ENCODE results near the gene LRP1. TPM values are rescaled to one million over a fixed set of nuclear protein-coding genes. Genes with fewer than 3 reads are reported as not detected.

The LRP1 gene
- total RNA-seq, 1 experiment from 2014 or later = 14.7 TPM

DNA sequence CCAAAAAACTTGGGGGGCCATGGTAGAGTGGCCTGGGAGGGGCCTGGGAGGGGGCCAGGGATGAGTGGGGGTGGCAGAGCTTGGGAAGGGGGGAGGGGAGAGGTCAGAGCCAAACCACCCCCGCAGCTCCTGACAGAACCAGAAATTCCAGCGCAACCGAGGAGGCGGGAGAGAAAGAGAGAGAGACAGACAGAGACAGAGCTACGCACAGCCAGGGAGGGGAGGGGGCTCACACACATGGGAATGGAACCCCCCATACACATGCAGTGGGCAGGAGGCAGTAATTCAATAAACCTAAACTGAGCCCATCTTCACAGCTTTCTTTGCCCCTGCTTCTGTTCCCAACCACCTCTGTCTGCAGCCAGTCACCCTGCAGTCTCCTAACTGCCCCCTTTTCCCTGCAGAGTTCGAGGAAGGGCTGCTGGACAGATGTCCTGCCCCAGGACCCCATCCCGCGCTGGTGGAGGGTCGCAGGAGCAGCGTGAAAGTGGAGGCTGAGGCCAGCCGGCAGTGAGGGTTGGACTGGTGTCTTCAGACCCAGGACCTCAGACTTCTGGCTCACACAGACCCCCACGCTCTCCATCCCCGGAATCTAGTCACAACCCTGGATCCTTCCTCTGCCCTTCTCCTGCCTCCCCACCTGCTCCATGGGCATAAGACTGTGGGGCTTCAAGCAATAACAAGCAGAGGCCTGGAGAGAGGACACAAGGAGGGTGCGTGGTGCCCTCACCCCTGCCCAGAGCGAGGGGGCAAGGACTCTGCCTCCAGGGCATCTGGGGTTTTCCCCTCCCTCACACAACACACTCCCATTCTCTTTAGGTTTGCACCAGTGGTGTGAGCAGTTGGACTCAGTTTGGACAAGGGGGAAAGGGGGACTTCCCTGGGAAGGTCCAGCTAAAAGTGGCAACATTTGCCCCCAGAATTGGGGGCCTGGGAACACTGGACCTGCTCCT is 33.8 kb upstream of the LRP1 start:
- Histone ChIP-seq H3K27ac (ENCODE audit: low read length) (no peak overlapping the region), H3K27me3 (ENCODE audit: low read length) (no peaks in the 10 kb centered on the region), H4K20me1 (ENCODE audit: low read length) (no peaks in the 10 kb centered on the region), H3F3A (ENCODE audit: low read length, unreplicated experiment) (no peaks in the 10 kb centered on the region), H3K9me3 (ENCODE audit: low read length) (no peaks in the 10 kb centered on the region), H3K9ac (ENCODE audit: low read length) (no peak overlapping the region), H3K36me3 (ENCODE audit: low read depth, low read length) (no peaks in the 10 kb centered on the region), H2AFZ (ENCODE audit: low read length) (no peak overlapping the region), H3K9me2 (replicated peaks; ENCODE audit: low read length) (no peaks in the 10 kb centered on the region), H3K4me2 (ENCODE audit: low read length) (no peak overlapping the region), H3K4me1 (ENCODE audit: insufficient read depth, low read length) (peaks cover 9% of the 10 kb centered on the region), H3K4me3 (ENCODE audit: low read length) (no peak overlapping the region), H3K79me2 (ENCODE audit: low read length) (peaks cover 15% of the 10 kb centered on the region)
- BruUV-seq (replicated peaks) = no TSS peak
- no peak for DNase-seq
- TF ChIP-seq CTCF (conservative IDR thresholded peaks at IDR 0.05; ENCODE audit: low read depth, low read length) (no peak), EZH2phosphoT487 (IDR thresholded peaks at IDR 0.05; ENCODE audit: borderline replicate concordance, low read length) (no peak), EZH2 (IDR thresholded peaks at IDR 0.05; ENCODE audit: low read length, unreplicated experiment) (no peak)
- ChIA-PET CTCF (no interaction called here), POLR2A (ENCODE audit: unreplicated experiment) (no interaction called here)
- intact Hi-C loops (cut with micrococcal nuclease) = no loop called here
- ATAC-seq = no peak

- Histone ChIP-seq H4K20me1 (ENCODE audit: low read length) (no peaks in the 10 kb centered on the region), H3K4me1 (ENCODE audit: insufficient read depth, low read length) (peaks cover 9% of the 10 kb centered on the region), H3K9me3 (ENCODE audit: low read length) (no peaks in the 10 kb centered on the region), H3K27ac (ENCODE audit: low read length) (no peak overlapping the region), H3K9me2 (replicated peaks; ENCODE audit: low read length) (no peaks in the 10 kb centered on the region), H3K27me3 (ENCODE audit: low read length) (no peaks in the 10 kb centered on the region), H3K4me2 (ENCODE audit: low read length) (no peak overlapping the region), H3K79me2 (ENCODE audit: low read length) (peaks cover 8% of the 10 kb centered on the region), H3K9ac (ENCODE audit: low read length) (no peak overlapping the region), H2AFZ (ENCODE audit: low read length) (no peak overlapping the region), H3K4me3 (ENCODE audit: low read length) (no peak overlapping the region), H3K36me3 (ENCODE audit: low read depth, low read length) (no peaks in the 10 kb centered on the region), H3F3A (ENCODE audit: low read length, unreplicated experiment) (no peaks in the 10 kb centered on the region)
- no peak for DNase-seq
- BruUV-seq (replicated peaks) = no TSS peak
- POLR2A ChIA-PET (ENCODE audit: unreplicated experiment) = no interaction called here
- intact Hi-C loops (cut with micrococcal nuclease) = no loop called here
- ATAC-seq = no peak
- CTCF ChIA-PET = no interaction called here
- TF ChIP-seq EZH2phosphoT487 (IDR thresholded peaks at IDR 0.05; ENCODE audit: borderline replicate concordance, low read length) (no peak), CTCF (conservative IDR thresholded peaks at IDR 0.05; ENCODE audit: low read depth, low read length) (no peak), EZH2 (IDR thresholded peaks at IDR 0.05; ENCODE audit: low read length, unreplicated experiment) (no peak)
Observed at GRCh38 chr12:57095440-57095839, 32.8 kb upstream of the LRP1 start.

- Histone ChIP-seq H3K9ac (ENCODE audit: low read length) (no peak overlapping the region), H3F3A (ENCODE audit: low read length, unreplicated experiment) (no peaks in the 10 kb centered on the region), H3K4me2 (ENCODE audit: low read length) (no peak overlapping the region), H3K9me2 (replicated peaks; ENCODE audit: low read length) (no peaks in the 10 kb centered on the region), H3K79me2 (ENCODE audit: low read length) (peaks cover under 1% of the 10 kb centered on the region; the same call in 1 of the 2 replicates), H3K36me3 (ENCODE audit: low read depth, low read length) (no peaks in the 10 kb centered on the region), H4K20me1 (ENCODE audit: low read length) (no peaks in the 10 kb centered on the region), H3K4me3 (ENCODE audit: low read length) (no peak overlapping the region), H3K27ac (ENCODE audit: low read length) (no peak overlapping the region), H3K4me1 (ENCODE audit: insufficient read depth, low read length) (peaks cover 9% of the 10 kb centered on the region; the same call in 1 of the 2 replicates), H3K27me3 (ENCODE audit: low read length) (no peaks in the 10 kb centered on the region), H3K9me3 (ENCODE audit: low read length) (no peaks in the 10 kb centered on the region), H2AFZ (ENCODE audit: low read length) (no peak overlapping the region)
- ChIA-PET CTCF (no interaction called here), POLR2A (ENCODE audit: unreplicated experiment) (no interaction called here)
- no peak for TF ChIP-seq EZH2 (IDR thresholded peaks at IDR 0.05; ENCODE audit: low read length, unreplicated experiment)
- intact Hi-C loops (cut with micrococcal nuclease) = no loop called here
- ATAC-seq (peak; percentile 30), DNase-seq (no peak)
- TSS peak; percentile 35 for BruUV-seq (replicated peaks)
Observed at GRCh38 chr12:57096099-57096572, 32.1 kb upstream of the LRP1 start.
